HG03060 (cell line): ENCODE measurements around the gene RPS19BP1.
"Not testable (repeated sequence)": the region's sequence is repeated elsewhere in the genome, so short reads cannot be mapped to it uniquely, and the experiment has no call there.

Experiments
- ATAC-seq: cut with Tn5 transposase; IDR thresholded peaks from one replicate; pipeline ENCODE4 v1.9.1; 2021; ENCODE audit warnings: low read depth, moderate number of reproducible peaks; ENCODE audit not compliant: unreplicated experiment

Gene RPS19BP1

DNA sequence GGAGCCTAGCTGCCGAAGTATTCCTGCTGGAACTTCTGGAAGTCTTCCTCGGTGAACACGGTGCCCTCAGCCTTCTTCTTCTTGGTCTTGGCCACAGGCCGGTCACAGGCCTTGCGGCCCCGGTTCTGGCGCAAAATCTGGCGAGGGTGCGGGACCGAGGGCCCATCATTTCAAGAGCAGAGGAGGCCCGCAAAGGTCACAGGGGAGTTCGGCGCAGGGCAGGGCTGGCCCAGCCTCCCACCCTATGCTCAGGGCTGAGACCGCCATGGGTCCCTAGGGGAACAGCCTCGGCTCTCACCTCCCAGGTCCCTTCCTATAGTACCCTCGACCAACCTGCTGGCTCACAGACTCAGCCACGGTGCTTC, 3.1 kb downstream of the RPS19BP1 start:
- ATAC-seq, result no peak

- ATAC-seq, result no peak
Observed at GRCh38 chr22:39528681-39529486, 3.7 kb downstream of the RPS19BP1 start.

- ATAC-seq, result no peak
Observed at GRCh38 chr22:39528080-39528661, 4.4 kb downstream of the RPS19BP1 start.

DNA sequence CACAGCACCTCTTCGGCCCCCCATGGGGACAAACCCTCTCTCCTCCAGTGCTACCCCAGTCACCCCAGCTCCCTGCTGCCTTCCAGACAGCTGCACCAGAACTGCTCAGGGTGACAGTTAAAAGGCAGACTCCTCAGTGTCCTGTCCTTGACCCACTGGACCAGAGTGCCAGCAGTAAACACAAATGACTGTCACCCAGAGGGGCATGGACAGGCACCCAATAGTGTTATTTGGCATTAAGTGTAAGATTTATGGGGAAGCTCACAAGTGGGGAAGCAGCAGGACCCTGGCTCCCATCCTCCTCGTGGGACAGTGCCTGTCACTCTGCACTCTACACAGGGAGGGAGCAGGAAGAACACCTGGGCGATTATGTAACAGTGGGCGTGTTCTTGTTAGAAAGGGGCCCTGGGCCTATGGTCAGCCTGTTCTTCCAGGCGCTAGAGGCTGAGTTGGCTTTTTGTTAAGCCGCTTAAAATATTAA, 5.0 kb downstream of the RPS19BP1 start:
- ATAC-seq, result no peak

- no peak for ATAC-seq
Observed at GRCh38 chr22:39526736-39527171, 5.8 kb downstream of the RPS19BP1 start.

- ATAC-seq, result no peak
Observed at GRCh38 chr22:39525658-39525975, 6.9 kb downstream of the RPS19BP1 start.

GRCh38 chr22:39524753-39525657, 7.5 kb downstream of the RPS19BP1 start:
- no peak for ATAC-seq

GRCh38 chr22:39524089-39524752, 8.3 kb downstream of the RPS19BP1 start:
- no peak for ATAC-seq

GRCh38 chr22:39522567-39523300, 9.8 kb downstream of the RPS19BP1 start:
- no peak for ATAC-seq

DNA sequence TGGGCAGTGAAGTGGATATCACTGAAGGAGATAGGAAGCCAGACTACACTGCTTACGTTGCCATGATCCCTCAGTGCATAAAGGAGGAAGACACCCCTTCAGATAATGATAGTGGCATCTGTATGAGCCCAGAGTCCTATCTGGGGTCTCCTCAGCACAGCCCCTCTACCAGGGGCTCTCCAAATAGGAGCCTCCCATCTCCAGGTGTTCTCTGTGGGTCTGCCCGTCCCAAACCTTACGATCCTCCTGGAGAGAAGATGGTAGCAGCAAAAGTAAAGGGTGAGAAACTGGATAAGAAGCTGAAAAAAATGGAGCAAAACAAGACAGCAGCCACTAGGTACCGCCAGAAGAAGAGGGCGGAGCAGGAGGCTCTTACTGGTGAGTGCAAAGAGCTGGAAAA, 10.5 kb downstream of the RPS19BP1 start:
- not testable (repeated sequence) for ATAC-seq

DNA sequence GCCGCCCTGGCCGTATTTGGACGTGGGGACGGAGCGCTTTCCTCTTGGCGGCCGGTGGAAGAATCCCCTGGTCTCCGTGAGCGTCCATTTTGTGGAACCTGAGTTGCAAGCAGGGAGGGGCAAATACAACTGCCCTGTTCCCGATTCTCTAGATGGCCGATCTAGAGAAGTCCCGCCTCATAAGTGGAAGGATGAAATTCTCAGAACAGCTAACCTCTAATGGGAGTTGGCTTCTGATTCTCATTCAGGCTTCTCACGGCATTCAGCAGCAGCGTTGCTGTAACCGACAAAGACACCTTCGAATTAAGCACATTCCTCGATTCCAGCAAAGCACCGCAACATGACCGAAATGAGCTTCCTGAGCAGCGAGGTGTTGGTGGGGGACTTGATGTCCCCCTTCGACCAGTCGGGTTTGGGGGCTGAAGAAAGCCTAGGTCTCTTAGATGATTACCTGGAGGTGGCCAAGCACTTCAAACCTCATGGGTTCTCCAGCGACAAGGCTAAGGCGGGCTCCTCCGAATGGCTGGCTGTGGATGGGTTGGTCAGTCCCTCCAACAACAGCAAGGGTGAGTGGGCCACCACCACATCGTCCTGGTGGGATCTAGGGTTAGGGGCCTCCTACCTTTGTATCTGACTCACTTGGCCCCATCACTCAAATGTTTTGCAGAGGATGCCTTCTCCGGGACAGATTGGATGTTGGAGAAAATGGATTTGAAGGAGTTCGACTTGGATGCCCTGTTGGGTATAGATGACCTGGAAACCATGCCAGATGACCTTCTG, 11.3 kb downstream of the RPS19BP1 start:
- not testable (repeated sequence) for ATAC-seq

- ATAC-seq, result peak; percentile 19
Observed at GRCh38 chr22:39520226-39521105, 12.1 kb downstream of the RPS19BP1 start, which contains the start of gene ATF4. ATF4 (plus strand) TSS chr22:39520562; CDS start chr22:39521446, 884 bp downstream.

DNA sequence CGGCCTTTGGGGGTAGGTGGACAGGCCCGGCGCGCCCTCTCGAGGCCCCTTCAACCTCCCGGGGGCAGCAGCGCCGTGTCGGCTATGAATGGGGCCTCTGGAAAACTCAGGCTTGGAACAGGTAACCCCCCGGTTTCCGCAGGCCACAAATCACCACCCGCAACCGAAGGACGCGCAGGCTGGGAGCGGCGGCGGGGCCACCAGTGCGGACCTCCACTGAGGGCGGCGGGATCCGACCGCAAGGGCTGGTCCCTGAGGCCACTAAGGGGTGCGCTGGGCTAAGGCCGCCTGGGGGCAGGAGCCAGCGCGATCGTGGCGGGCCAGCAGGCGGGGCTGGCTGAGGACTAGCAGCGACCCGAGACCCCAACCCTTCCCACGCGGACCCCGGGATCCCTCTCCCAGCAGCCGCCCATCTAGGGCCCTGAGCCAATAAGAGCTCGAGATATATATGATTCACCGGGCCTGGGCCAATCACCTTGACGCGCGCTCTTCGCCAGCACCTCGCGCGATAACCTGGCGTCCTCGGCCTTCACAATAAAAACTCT, 12.8 kb downstream of the RPS19BP1 start:
- peak; percentile 69 for ATAC-seq

- no peak for ATAC-seq
Observed at GRCh38 chr22:39518996-39519680, 13.4 kb downstream of the RPS19BP1 start.

DNA sequence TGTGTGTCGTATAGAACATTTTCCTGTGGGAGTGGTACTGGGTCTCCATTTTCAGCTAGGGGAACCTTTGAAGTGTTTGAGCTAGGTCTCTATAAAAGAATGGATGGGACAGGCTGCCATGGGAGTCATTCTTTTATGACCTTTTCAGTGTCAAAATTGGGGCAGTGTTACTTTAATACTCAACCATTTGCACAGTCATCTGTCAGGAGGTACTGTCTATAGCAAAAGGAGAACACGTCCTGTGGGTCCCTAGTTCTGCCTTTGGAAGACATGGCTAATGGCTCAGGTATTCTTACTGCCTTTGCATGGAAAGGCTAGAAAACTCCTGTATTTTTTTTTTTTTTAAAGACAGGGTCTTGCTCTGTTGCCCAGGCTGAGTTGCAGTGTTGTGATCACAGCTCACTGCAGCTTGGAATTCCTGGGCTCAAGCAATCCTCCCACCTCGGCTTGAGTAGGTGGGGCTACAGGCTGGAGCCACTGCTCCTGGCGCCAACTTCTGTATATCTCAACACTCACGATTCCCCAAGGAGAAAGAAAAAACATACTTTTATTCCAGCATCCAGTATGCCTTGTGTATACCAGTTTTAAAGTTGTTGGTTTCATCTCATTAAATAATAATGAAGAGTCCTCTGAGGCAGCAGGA, 14.3 kb downstream of the RPS19BP1 start:
- ATAC-seq, result no peak

DNA sequence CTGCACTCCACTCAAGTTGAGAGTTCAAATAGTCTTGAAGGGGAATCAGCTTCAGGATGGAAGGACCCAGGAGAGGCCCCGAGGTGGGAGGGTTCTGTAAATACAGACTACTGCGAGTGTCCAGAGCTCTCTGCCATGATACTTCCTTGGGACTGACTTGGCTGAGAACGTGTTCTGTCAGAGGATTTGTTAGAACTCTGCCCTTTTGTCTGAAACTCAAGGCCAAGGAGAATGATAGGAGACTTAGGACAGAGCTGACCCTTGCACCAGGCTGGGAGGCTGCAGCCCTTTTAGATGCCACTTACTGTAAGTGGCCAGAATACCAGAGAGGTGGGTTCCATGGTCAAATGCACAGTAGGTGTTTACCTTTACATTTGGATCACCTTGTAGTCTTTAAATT, 15.1 kb downstream of the RPS19BP1 start:
- no peak for ATAC-seq
